Gastroesophageal sphincter (tissue), 4 donors: Measurements from ENCODE around the gene SFMBT2. TPM values are rescaled to one million over a fixed set of nuclear protein-coding genes. Genes with fewer than 3 reads are reported as not detected.

Source experiments
- ATAC-seq: fragments of 150-250 bp; one replicate; pipeline ENCODE4 v1.9.1; 2016; ENCODE audit warnings: mild to moderate bottlenecking, moderate library complexity
- H3K27ac ChIP-seq, 4 donors: fragments of 200-600 bp; sonication (generic) in 3 of 4; 1 replicate in 3 of 4; 2 replicates in 1 of 4; pipeline ENCODE4 v1.5.1; 2016 to 2019
- H3K27me3 ChIP-seq: fragments of 200-600 bp; sonication (generic); one replicate; pipeline ENCODE4 v1.5.1; 2019
- H3K36me3 ChIP-seq, 2 donors: fragments of 200-600 bp; sonication (generic); one replicate each; pipeline ENCODE4 v1.5.1; 2019; ENCODE audit warnings: control low read depth in 1 of 2
- H3K4me1 ChIP-seq, 3 donors: fragments of 200-600 bp; sonication (generic); 1 replicate in 2 of 3; 2 replicates in 1 of 3; pipeline ENCODE4 v1.5.1; 2016 to 2019; ENCODE audit warnings: control low read depth in 2 of 3
- H3K4me3 ChIP-seq, 2 donors: fragments of 200-600 bp; sonication (generic); one replicate each; pipeline ENCODE4 v1.5.1; 2019; ENCODE audit warnings: mild to moderate bottlenecking in 1 of 2, moderate library complexity in 1 of 2
- H3K9me3 ChIP-seq, 3 donors: fragments of 200-600 bp; sonication (generic); one replicate each; pipeline ENCODE4 v1.5.1; 2017 to 2019; ENCODE audit warnings: control low read depth in 2 of 3
- CTCF ChIP-seq, 4 experiments: fragments of 200-600 bp in 2 of 4; fragments of 450-650 bp in 2 of 4; sonication (generic) in 1 of 4; IDR thresholded peaks; one replicate each; pipeline ENCODE4 v1.5.1; 2017 to 2019; ENCODE audit warnings: antibody characterized with exemption in 4 of 4, mild to moderate bottlenecking in 2 of 4, moderate library complexity in 2 of 4
- EP300 ChIP-seq: sonication (generic); formaldehyde crosslinking; IDR thresholded peaks from one replicate; pipeline ENCODE4 v1.6.1; 2017; ENCODE audit warnings: antibody characterized with exemption, mild to moderate bottlenecking
- POLR2A ChIP-seq, 2 donors: fragments of 450-650 bp; IDR thresholded peaks; one replicate each; pipeline ENCODE4 v1.6.1; 2017; ENCODE audit warnings: antibody characterized with exemption in 2 of 2, mild to moderate bottlenecking in 2 of 2, moderate library complexity in 1 of 2
- POLR2AphosphoS5 ChIP-seq: sonication (generic); formaldehyde crosslinking; IDR thresholded peaks from one replicate; pipeline ENCODE4 v1.6.1; 2017; ENCODE audit warnings: antibody characterized with exemption
- WGBS, 2 donors: methylation state at CpG; one replicate each; pipeline ENCODE4 v1.1.5; 2018; ENCODE audit warnings: low coverage in 1 of 2; 5-methylcytosine and 5-hydroxymethylcytosine counted together
- total RNA-seq, 4 donors: library from RNA; depleted of rRNA; stranded (reverse); fragments of >200 nt; gene quantifications; one replicate each; pipeline ENCODE4 v1.1.0, GENCODE V29; 2016

Gene SFMBT2
- total RNA-seq, 4 donors from 2014 or later: 6.9 to 14.3 (median 11.4) TPM

- 83 to 94% methylated on average over 2 of the region's 2 CpGs for WGBS, 2 donors
- H3K36me3 ChIP-seq: no peaks in the 10 kb centered on the region
- no peaks in the 10 kb centered on the region for H3K9me3 ChIP-seq
- TF ChIP-seq CTCF (IDR thresholded peaks at IDR 0.05) (no peak), POLR2AphosphoS5 (no peak), EP300 (no peak), POLR2A (IDR thresholded peaks at IDR 0.05) (no peak)
- H3K4me3 ChIP-seq: no peak overlapping the region
- H3K4me1 ChIP-seq: no peaks in the 10 kb centered on the region
- no peak overlapping the region for H3K27ac ChIP-seq
- no peak for ATAC-seq
- H3K27me3 ChIP-seq: no peaks in the 10 kb centered on the region
These were observed 127.6 kb downstream of the SFMBT2 start for GRCh38 chr10:7283246-7283645.

GRCh38 chr10:7282457-7282856 is 128.4 kb downstream of the SFMBT2 start:
- WGBS, 2 donors: 75 to 77% methylated on average over 5 to 7 of the region's 7 CpGs
- ATAC-seq: no peak
- TF ChIP-seq EP300: no peak
- no peak for TF ChIP-seq POLR2AphosphoS5

GRCh38 chr10:7281429-7281828 is 129.4 kb downstream of the SFMBT2 start:
- no peak overlapping the region for H3K27ac ChIP-seq
- no peaks in the 10 kb centered on the region for H3K9me3 ChIP-seq
- no peak for ATAC-seq
- no peaks in the 10 kb centered on the region for H3K36me3 ChIP-seq
- TF ChIP-seq EP300: no peak
- TF ChIP-seq CTCF (IDR thresholded peaks at IDR 0.05): no peak
- no peak for TF ChIP-seq POLR2A (IDR thresholded peaks at IDR 0.05)
- no peak for TF ChIP-seq POLR2AphosphoS5
- no peak overlapping the region for H3K4me3 ChIP-seq
- 89 to 90% methylated on average over 6 of the region's 6 CpGs for WGBS, 2 donors
- peaks cover 0 to 3% (median 0%) of the 10 kb centered on the region in 3 donors for H3K4me1 ChIP-seq
- H3K27me3 ChIP-seq: no peaks in the 10 kb centered on the region

More at GRCh38 chr10:7282457-7282856, 128.4 kb downstream of the SFMBT2 start:
- Histone ChIP-seq H3K27ac (no peak overlapping the region), H3K9me3 (no peaks in the 10 kb centered on the region), H3K36me3 (no peaks in the 10 kb centered on the region), H3K4me3 (no peak overlapping the region), H3K27me3 (no peaks in the 10 kb centered on the region), H3K4me1 (peaks cover 0 to under 1% (median 0%) of the 10 kb centered on the region in 3 donors)

- H3K36me3 ChIP-seq: peaks cover 0 to 7% of the 10 kb centered on the region in 2 donors
- no peak overlapping the region for H3K4me3 ChIP-seq
- no peak for ATAC-seq
- H3K9me3 ChIP-seq: no peaks in the 10 kb centered on the region
- H3K27ac ChIP-seq: no peak overlapping the region
- no peak for TF ChIP-seq POLR2A (IDR thresholded peaks at IDR 0.05)
- TF ChIP-seq POLR2AphosphoS5: no peak
- TF ChIP-seq CTCF (IDR thresholded peaks at IDR 0.05): no peak
- no peak for TF ChIP-seq EP300
- no peaks in the 10 kb centered on the region for H3K27me3 ChIP-seq
- peaks cover 0 to 3% (median 0%) of the 10 kb centered on the region in 3 donors for H3K4me1 ChIP-seq
- 96% methylated on average over 4 to 5 of the region's 5 CpGs for WGBS, 2 donors
These were observed 131.5 kb downstream of the SFMBT2 start for GRCh38 chr10:7279303-7279702.

GRCh38 chr10:7277867-7278266 is 133.0 kb downstream of the SFMBT2 start:
- Histone ChIP-seq H3K4me3 (no peak overlapping the region), H3K4me1 (peaks cover 0 to 3% (median 0%) of the 10 kb centered on the region in 3 donors), H3K36me3 (peaks cover 0 to 7% of the 10 kb centered on the region in 2 donors), H3K9me3 (no peaks in the 10 kb centered on the region), H3K27me3 (no peaks in the 10 kb centered on the region), H3K27ac (no peak overlapping the region)
- 72 to 78% methylated on average over 5 to 6 of the region's 6 CpGs for WGBS, 2 donors
- TF ChIP-seq POLR2A (IDR thresholded peaks at IDR 0.05): no peak
- TF ChIP-seq EP300: no peak
- no peak for TF ChIP-seq CTCF (IDR thresholded peaks at IDR 0.05)
- ATAC-seq: no peak
